ENCODE data around the gene BNIP3. TPM values are rescaled to one million over a fixed set of nuclear protein-coding genes. Genes with fewer than 3 reads are reported as not detected.

Gene BNIP3
- total and polyA plus RNA-seq, 4 donors: 55.5 to 78.4 (median 70.6) TPM

- peaks cover 13% of the 10 kb centered on the region for H3K27me3 ChIP-seq (ENCODE audit: control insufficient read depth, insufficient read depth, low read length)
- WGBS (ENCODE audit: insufficient coverage): 77% methylated on average over 13 of the region's 13 CpGs
- no peak for DNase-seq (ENCODE audit: low read depth in 4 of 6, low spot score in 6 of 6)
- H3K4me3 ChIP-seq (ENCODE audit: low read depth, low read length): no peak overlapping the region
- no peaks in the 10 kb centered on the region for H3K36me3 ChIP-seq (ENCODE audit: control insufficient read depth, insufficient read depth, low read length)
- peaks cover 11% of the 10 kb centered on the region for H3K4me1 ChIP-seq (ENCODE audit: control insufficient read depth, insufficient read depth, low read length)
- no peak overlapping the region for H3K27ac ChIP-seq (ENCODE audit: low read depth, low read length)
- H3K9me3 ChIP-seq (ENCODE audit: control insufficient read depth, insufficient read depth, low read length): no peaks in the 10 kb centered on the region
Measured at GRCh38 chr10:132020456-132020855, 38.7 kb upstream of the BNIP3 start.

GRCh38 chr10:132019366-132019765 lies 37.6 kb upstream of the BNIP3 start:
- DNase-seq (ENCODE audit: low read depth in 4 of 6, low spot score in 6 of 6): no peak

GRCh38 chr10:132018446-132018845 lies 36.7 kb upstream of the BNIP3 start:
- Histone ChIP-seq H3K4me3 (ENCODE audit: low read depth, low read length) (no peak overlapping the region), H3K27me3 (ENCODE audit: control insufficient read depth, insufficient read depth, low read length) (peaks cover 6% of the 10 kb centered on the region), H3K27ac (ENCODE audit: low read depth, low read length) (no peak overlapping the region), H3K4me1 (ENCODE audit: control insufficient read depth, insufficient read depth, low read length) (peaks cover 7% of the 10 kb centered on the region), H3K9me3 (ENCODE audit: control insufficient read depth, insufficient read depth, low read length) (no peaks in the 10 kb centered on the region), H3K36me3 (ENCODE audit: control insufficient read depth, insufficient read depth, low read length) (no peaks in the 10 kb centered on the region)
- DNase-seq (ENCODE audit: low read depth in 4 of 6, low spot score in 6 of 6): no peak
- 100% methylated on average over 2 of the region's 5 CpGs for WGBS (ENCODE audit: insufficient coverage)

More at GRCh38 chr10:132019366-132019765, 37.6 kb upstream of the BNIP3 start:
- Histone ChIP-seq H3K4me3 (ENCODE audit: low read depth, low read length) (no peak overlapping the region), H3K4me1 (ENCODE audit: control insufficient read depth, insufficient read depth, low read length) (peaks cover 11% of the 10 kb centered on the region), H3K27me3 (ENCODE audit: control insufficient read depth, insufficient read depth, low read length) (peaks cover 13% of the 10 kb centered on the region), H3K36me3 (ENCODE audit: control insufficient read depth, insufficient read depth, low read length) (no peaks in the 10 kb centered on the region), H3K9me3 (ENCODE audit: control insufficient read depth, insufficient read depth, low read length) (no peaks in the 10 kb centered on the region), H3K27ac (ENCODE audit: low read depth, low read length) (no peak overlapping the region)
- WGBS (ENCODE audit: insufficient coverage): 98% methylated on average over 7 of the region's 7 CpGs

- Histone ChIP-seq H3K27me3 (ENCODE audit: control insufficient read depth, insufficient read depth, low read length) (peaks cover 2% of the 10 kb centered on the region), H3K4me1 (ENCODE audit: control insufficient read depth, insufficient read depth, low read length) (no peaks in the 10 kb centered on the region), H3K4me3 (ENCODE audit: low read depth, low read length) (no peak overlapping the region), H3K36me3 (ENCODE audit: control insufficient read depth, insufficient read depth, low read length) (no peaks in the 10 kb centered on the region), H3K9me3 (ENCODE audit: control insufficient read depth, insufficient read depth, low read length) (no peaks in the 10 kb centered on the region), H3K27ac (ENCODE audit: low read depth, low read length) (no peak overlapping the region)
- WGBS (ENCODE audit: insufficient coverage): no CpG with 5 or more reads among the region's 6 CpGs
- no peak for DNase-seq (ENCODE audit: low read depth in 4 of 6, low spot score in 6 of 6)
Measured at GRCh38 chr10:132016514-132016913, 34.8 kb upstream of the BNIP3 start.

DNA sequence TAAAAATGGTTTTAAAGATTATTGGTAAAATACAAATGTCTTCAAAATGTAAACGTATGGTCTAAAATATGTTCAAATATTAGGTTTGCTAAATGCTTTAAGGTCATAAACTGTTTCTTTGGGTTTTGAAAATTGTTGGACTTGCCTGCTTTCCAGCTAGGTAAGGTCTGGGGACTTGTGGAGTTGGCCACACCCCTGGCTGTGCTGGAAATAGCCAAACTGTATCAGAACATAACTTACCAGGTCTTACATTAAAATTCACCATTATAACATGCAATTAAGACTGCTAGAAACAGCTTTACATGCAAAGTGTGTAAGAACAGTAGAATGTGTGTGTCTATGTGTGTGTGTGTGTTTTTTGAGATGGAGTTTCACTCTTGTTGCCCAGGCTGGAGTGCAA lies 29.7 kb upstream of the BNIP3 start:
- Histone ChIP-seq H3K4me1 (ENCODE audit: control insufficient read depth, insufficient read depth, low read length) (no peaks in the 10 kb centered on the region), H3K27ac (ENCODE audit: low read depth, low read length) (no peak overlapping the region), H3K9me3 (ENCODE audit: control insufficient read depth, insufficient read depth, low read length) (no peaks in the 10 kb centered on the region), H3K27me3 (ENCODE audit: control insufficient read depth, insufficient read depth, low read length) (no peaks in the 10 kb centered on the region), H3K4me3 (ENCODE audit: low read depth, low read length) (no peak overlapping the region), H3K36me3 (ENCODE audit: control insufficient read depth, insufficient read depth, low read length) (no peaks in the 10 kb centered on the region)
- whole genome bisulfite sequencing (ENCODE audit: insufficient coverage): 100% methylated on average over 1 of the region's 1 CpG
- no peak for DNase-seq (ENCODE audit: low read depth in 4 of 6, low spot score in 6 of 6)

DNA sequence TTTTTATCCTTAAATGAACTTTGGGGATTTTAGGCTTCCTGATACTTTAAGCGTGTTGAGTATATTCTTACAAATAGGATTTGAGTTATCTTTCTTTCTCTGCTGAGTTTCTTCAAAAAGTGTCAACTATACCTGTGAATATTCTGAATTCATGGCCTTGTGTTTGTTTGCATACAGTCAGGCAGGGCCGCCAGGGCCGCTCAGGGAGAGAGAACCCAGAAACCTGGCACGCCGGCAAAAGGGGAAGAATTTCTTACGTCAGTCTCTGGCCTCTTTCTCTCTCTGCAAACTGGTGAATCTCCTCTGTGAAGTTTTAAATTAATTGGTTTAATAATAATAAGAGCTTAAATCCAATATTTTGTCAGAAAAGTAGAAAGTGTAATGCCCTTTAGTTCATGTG lies 29.3 kb upstream of the BNIP3 start:
- DNase-seq (ENCODE audit: low read depth in 4 of 6, low spot score in 6 of 6): no peak
- WGBS (ENCODE audit: insufficient coverage): 80% methylated on average over 1 of the region's 6 CpGs
- no peak overlapping the region for H3K4me3 ChIP-seq (ENCODE audit: low read depth, low read length)

GRCh38 chr10:132010483-132010882 lies 28.8 kb upstream of the BNIP3 start:
- no peaks in the 10 kb centered on the region for H3K9me3 ChIP-seq (ENCODE audit: control insufficient read depth, insufficient read depth, low read length)
- no peaks in the 10 kb centered on the region for H3K27me3 ChIP-seq (ENCODE audit: control insufficient read depth, insufficient read depth, low read length)
- DNase-seq (ENCODE audit: low read depth in 4 of 6, low spot score in 6 of 6): no peak
- H3K4me3 ChIP-seq (ENCODE audit: low read depth, low read length): no peak overlapping the region
- WGBS (ENCODE audit: insufficient coverage): no CpG with 5 or more reads among the region's 2 CpGs
- H3K27ac ChIP-seq (ENCODE audit: low read depth, low read length): no peak overlapping the region
- no peaks in the 10 kb centered on the region for H3K4me1 ChIP-seq (ENCODE audit: control insufficient read depth, insufficient read depth, low read length)
- H3K36me3 ChIP-seq (ENCODE audit: control insufficient read depth, insufficient read depth, low read length): no peaks in the 10 kb centered on the region

More for the DNA sequence above, 29.3 kb upstream of the BNIP3 start:
- Histone ChIP-seq H3K36me3 (ENCODE audit: control insufficient read depth, insufficient read depth, low read length) (no peaks in the 10 kb centered on the region), H3K9me3 (ENCODE audit: control insufficient read depth, insufficient read depth, low read length) (no peaks in the 10 kb centered on the region), H3K4me1 (ENCODE audit: control insufficient read depth, insufficient read depth, low read length) (no peaks in the 10 kb centered on the region), H3K27ac (ENCODE audit: low read depth, low read length) (no peak overlapping the region), H3K27me3 (ENCODE audit: control insufficient read depth, insufficient read depth, low read length) (no peaks in the 10 kb centered on the region)

DNA sequence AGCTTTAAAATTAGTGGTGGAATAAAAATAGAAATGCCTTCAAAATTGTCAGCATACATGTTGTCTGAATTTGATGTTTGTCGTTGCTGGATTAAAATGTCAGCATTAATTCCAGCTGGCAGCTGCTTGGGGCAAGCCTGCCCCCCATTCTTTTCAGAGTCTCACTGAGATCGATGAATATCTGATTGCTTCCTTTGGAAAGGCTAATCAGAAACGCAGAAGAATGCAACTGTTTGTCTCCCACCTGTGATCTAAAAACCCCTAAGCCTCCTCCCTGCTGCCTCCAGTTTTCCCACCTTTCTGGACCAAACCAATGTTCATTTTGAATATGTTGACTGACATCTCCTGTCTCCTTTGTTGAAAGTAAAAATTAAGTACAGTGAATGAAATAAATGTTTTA lies 27.9 kb upstream of the BNIP3 start:
- Histone ChIP-seq H3K27me3 (ENCODE audit: control insufficient read depth, insufficient read depth, low read length) (no peaks in the 10 kb centered on the region), H3K4me1 (ENCODE audit: control insufficient read depth, insufficient read depth, low read length) (no peaks in the 10 kb centered on the region), H3K27ac (ENCODE audit: low read depth, low read length) (no peak overlapping the region), H3K36me3 (ENCODE audit: control insufficient read depth, insufficient read depth, low read length) (no peaks in the 10 kb centered on the region), H3K9me3 (ENCODE audit: control insufficient read depth, insufficient read depth, low read length) (no peaks in the 10 kb centered on the region), H3K4me3 (ENCODE audit: low read depth, low read length) (no peak overlapping the region)
- 28% methylated on average over 2 of the region's 3 CpGs for WGBS (ENCODE audit: insufficient coverage)
- DNase-seq (ENCODE audit: low read depth in 4 of 6, low spot score in 6 of 6): no peak

DNA sequence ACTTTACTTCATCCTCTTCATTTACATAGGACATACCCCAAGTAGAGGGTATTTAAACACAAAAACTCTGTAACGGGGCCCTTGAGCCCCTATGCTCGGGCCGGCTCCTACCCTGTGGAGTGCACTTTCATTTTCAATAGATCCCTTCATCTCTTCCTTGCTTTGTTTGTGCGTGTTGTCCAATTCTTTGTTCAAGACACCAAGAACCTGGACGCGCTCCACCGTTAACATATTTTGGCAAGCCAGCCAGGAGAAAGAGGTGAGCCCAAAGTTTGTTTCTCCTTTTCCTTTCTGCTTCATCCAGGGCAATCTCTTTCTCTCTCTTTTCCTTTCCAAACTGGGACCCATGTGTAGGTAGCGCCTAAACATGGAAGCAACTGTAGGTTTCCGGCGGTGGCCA lies 26.0 kb upstream of the BNIP3 start:
- 89% methylated on average over 10 of the region's 10 CpGs for WGBS (ENCODE audit: insufficient coverage)
- Histone ChIP-seq H3K4me1 (ENCODE audit: control insufficient read depth, insufficient read depth, low read length) (no peaks in the 10 kb centered on the region), H3K27ac (ENCODE audit: low read depth, low read length) (no peak overlapping the region), H3K27me3 (ENCODE audit: control insufficient read depth, insufficient read depth, low read length) (no peaks in the 10 kb centered on the region), H3K4me3 (ENCODE audit: low read depth, low read length) (no peak overlapping the region), H3K9me3 (ENCODE audit: control insufficient read depth, insufficient read depth, low read length) (no peaks in the 10 kb centered on the region), H3K36me3 (ENCODE audit: control insufficient read depth, insufficient read depth, low read length) (peaks cover 2% of the 10 kb centered on the region)
- no peak for DNase-seq (ENCODE audit: low read depth in 4 of 6, low spot score in 6 of 6)

DNA sequence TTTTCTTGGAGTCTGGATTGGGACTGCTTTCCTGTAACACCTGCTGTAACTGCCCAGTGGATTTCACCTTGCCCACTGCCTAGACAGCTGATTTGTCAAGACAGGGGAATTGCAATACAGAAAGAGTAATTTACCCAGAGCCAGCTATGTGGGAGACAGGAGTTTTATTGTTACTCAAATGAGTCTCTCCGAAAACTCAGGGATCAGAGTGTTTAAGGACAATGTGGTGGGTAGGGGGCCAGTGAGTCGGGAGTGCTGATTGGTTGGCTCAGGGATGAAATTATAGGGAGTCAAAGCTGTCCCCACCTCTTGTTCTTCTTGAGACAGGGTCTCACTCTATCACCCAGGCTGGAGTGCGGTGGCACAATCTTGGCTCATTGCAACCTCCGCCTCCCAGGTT lies 25.2 kb upstream of the BNIP3 start:
- WGBS (ENCODE audit: insufficient coverage): 67% methylated on average over 3 of the region's 4 CpGs
- Histone ChIP-seq H3K27me3 (ENCODE audit: control insufficient read depth, insufficient read depth, low read length) (no peaks in the 10 kb centered on the region), H3K4me1 (ENCODE audit: control insufficient read depth, insufficient read depth, low read length) (peaks cover 2% of the 10 kb centered on the region), H3K27ac (ENCODE audit: low read depth, low read length) (no peak overlapping the region), H3K36me3 (ENCODE audit: control insufficient read depth, insufficient read depth, low read length) (peaks cover 2% of the 10 kb centered on the region), H3K9me3 (ENCODE audit: control insufficient read depth, insufficient read depth, low read length) (no peaks in the 10 kb centered on the region), H3K4me3 (ENCODE audit: low read depth, low read length) (no peak overlapping the region)
- no peak for DNase-seq (ENCODE audit: low read depth in 4 of 6, low spot score in 6 of 6)
